IMR-90 (cell line): ENCODE measurements around the gene GRM4. TPM values are rescaled to one million over a fixed set of nuclear protein-coding genes. Genes with fewer than 3 reads are reported as not detected.

Experiments
- ATAC-seq: fragments of 200-7000 bp; cut with Tn5 transposase; 2 replicates; pipeline ENCODE4 v1.9.1; 2020; ENCODE audit warnings: low read depth, mild to moderate bottlenecking, moderate library complexity
- BruUV-seq: library from RNA; stranded (reverse); fragments of 400-500 nt; replicated peaks from 2 replicates; lab custom pipeline; 2021; lab: Mats Ljungman, UMichigan
- CTCF ChIA-PET: fragments of 300-600 bp; formaldehyde crosslinking; extraction: SDS; loops from one replicate; lab custom pipeline; 2021; ENCODE audit warnings: antibody characterized with exemption; lab: Yijun Ruan, JAX
- POLR2A ChIA-PET: fragments of 300-600 bp; sonication (Branson Sonifier 250); formaldehyde crosslinking; loops from one replicate; lab custom pipeline; 2022; ENCODE audit warnings: antibody characterized with exemption; ENCODE audit not compliant: unreplicated experiment; lab: Charles Lee
- DNase-seq: peaks from one replicate; pipeline ENCODE4 v3.0.0; 2013
- H2AFZ ChIP-seq: replicated peaks from 2 replicates; pipeline ENCODE3; 2013; ENCODE audit warnings: low read length, mild to moderate bottlenecking; ENCODE audit not compliant: poor library complexity
- H2AK5ac ChIP-seq: 2 replicates; pipeline ENCODE4 v1.6.1; 2013; ENCODE audit warnings: low read depth, low read length, inconsistent platforms
- H2AK9ac ChIP-seq: replicated peaks from 2 replicates; pipeline ENCODE3; 2013; ENCODE audit warnings: mild to moderate bottlenecking, low read depth, low read length, moderate library complexity; ENCODE audit not compliant: poor library complexity
- H2BK120ac ChIP-seq: 2 replicates; pipeline ENCODE4 v1.6.1; 2013; ENCODE audit warnings: low read depth, low read length, inconsistent platforms
- H2BK15ac ChIP-seq: 3 replicates; pipeline ENCODE4 v1.6.1; 2013; ENCODE audit warnings: low read depth, low read length, inconsistent platforms
- H2BK20ac ChIP-seq: 2 replicates; pipeline ENCODE4 v1.6.1; 2013; ENCODE audit warnings: low read depth, mild to moderate bottlenecking, inconsistent platforms, low read length, moderate library complexity
- H2BK5ac ChIP-seq: 2 replicates; pipeline ENCODE4 v1.6.1; 2013; ENCODE audit warnings: mild to moderate bottlenecking, low read depth, low read length, inconsistent platforms; ENCODE audit not compliant: poor library complexity, severe bottlenecking
- H3K14ac ChIP-seq: replicated peaks from 2 replicates; pipeline ENCODE4 v1.6.1; 2013; ENCODE audit warnings: low read depth, low read length, inconsistent platforms
- H3K18ac ChIP-seq: 2 replicates; pipeline ENCODE4 v1.6.1; 2013; ENCODE audit warnings: low read depth, low read length, control low read depth
- H3K23ac ChIP-seq: 2 replicates; pipeline ENCODE4 v1.6.1; 2013; ENCODE audit warnings: low read depth, low read length, inconsistent platforms
- H3K27ac ChIP-seq: 2 replicates; pipeline ENCODE4 v1.5.1; 2013; ENCODE audit warnings: mild to moderate bottlenecking, control low read depth, low read length; ENCODE audit not compliant: insufficient read depth
- H3K27me3 ChIP-seq: 2 replicates; pipeline ENCODE4 v1.6.1; 2013; ENCODE audit warnings: low read length; ENCODE audit not compliant: control insufficient read depth, insufficient read depth
- H3K36me3 ChIP-seq: 2 replicates; pipeline ENCODE4 v1.6.1; 2013; ENCODE audit warnings: low read length, mixed read lengths; ENCODE audit not compliant: control insufficient read depth, insufficient read depth
- H3K4ac ChIP-seq: 2 replicates; pipeline ENCODE4 v1.6.1; 2013; ENCODE audit warnings: low read depth, low read length, inconsistent platforms
- H3K4me1 ChIP-seq: 2 replicates; pipeline ENCODE4 v1.6.1; 2013; ENCODE audit warnings: low read length, mixed read lengths; ENCODE audit not compliant: control insufficient read depth, insufficient read depth
- H3K4me2 ChIP-seq: 2 replicates; pipeline ENCODE4 v1.6.1; 2013; ENCODE audit warnings: low read depth, mild to moderate bottlenecking, control low read depth, low read length, moderate library complexity
- H3K4me3 ChIP-seq: 2 replicates; pipeline ENCODE4 v1.5.1; 2013; ENCODE audit warnings: low read depth, mild to moderate bottlenecking, control low read depth, low read length, moderate library complexity; ENCODE audit not compliant: insufficient read depth
- H3K56ac ChIP-seq: 2 replicates; pipeline ENCODE4 v1.6.1; 2013; ENCODE audit warnings: low read length, inconsistent platforms; ENCODE audit not compliant: insufficient read depth; ENCODE audit errors: extremely low read depth
- H3K79me1 ChIP-seq, 2 experiments: 2 replicates each; pipeline ENCODE4 v1.6.1; 2013; ENCODE audit warnings: low read length in 2 of 2, inconsistent platforms in 1 of 2, low read depth in 1 of 2
- H3K9ac ChIP-seq: 2 replicates; pipeline ENCODE4 v1.6.1; 2013; ENCODE audit warnings: low read depth, low read length, control low read depth
- H3K9me1 ChIP-seq: 2 replicates; pipeline ENCODE4 v1.6.1; 2013; ENCODE audit warnings: low read length, inconsistent platforms; ENCODE audit not compliant: insufficient read depth
- H3K9me3 ChIP-seq: 2 replicates; pipeline ENCODE4 v1.6.1; 2013; ENCODE audit warnings: low read length; ENCODE audit not compliant: control insufficient read depth, insufficient read depth
- H4K20me1 ChIP-seq: 2 replicates; pipeline ENCODE4 v1.6.1; 2013; ENCODE audit warnings: low read length, inconsistent platforms; ENCODE audit not compliant: insufficient read depth
- H4K5ac ChIP-seq: 2 replicates; pipeline ENCODE4 v1.6.1; 2013; ENCODE audit warnings: mild to moderate bottlenecking, low read depth, low read length, control low read depth
- H4K8ac ChIP-seq, 2 experiments: 2 replicates each; pipeline ENCODE4 v1.6.1; 2013; ENCODE audit warnings: low read depth in 2 of 2, low read length in 2 of 2, control low read depth in 1 of 2, inconsistent platforms in 1 of 2
- H4K91ac ChIP-seq: 2 replicates; pipeline ENCODE4 v1.6.1; 2013; ENCODE audit warnings: low read depth, low read length, inconsistent platforms; ENCODE audit not compliant: insufficient read depth
- BHLHE40 ChIP-seq: fragments of 150-350 bp; IDR thresholded peaks from 2 replicates; pipeline ENCODE4 v1.6.1; 2016; ENCODE audit warnings: mild to moderate bottlenecking, low read depth, low read length
- CEBPB ChIP-seq: IDR thresholded peaks from 2 replicates; pipeline ENCODE4 v1.6.1; 2012; ENCODE audit warnings: low read depth, low read length, improper control_type of control experiment
- CHD1 ChIP-seq: IDR thresholded peaks from 2 replicates; pipeline ENCODE4 v1.6.1; 2012; ENCODE audit warnings: low read depth, low read length, improper control_type of control experiment
- CTCF ChIP-seq: conservative IDR thresholded peaks from 2 replicates; pipeline ENCODE4 v1.5.1; 2012; ENCODE audit warnings: mild to moderate bottlenecking, low read depth, low read length, improper control_type of control experiment
- FOS ChIP-seq: fragments of 150-350 bp; IDR thresholded peaks from 2 replicates; pipeline ENCODE4 v1.6.1; 2016; ENCODE audit warnings: low read depth, low read length
- MAFK ChIP-seq: IDR thresholded peaks from 2 replicates; pipeline ENCODE4 v1.6.1; 2012; ENCODE audit warnings: low read depth, low read length, improper control_type of control experiment
- MAZ ChIP-seq: IDR thresholded peaks from 2 replicates; pipeline ENCODE4 v1.6.1; 2012; ENCODE audit warnings: low read depth, mild to moderate bottlenecking, low read length, improper control_type of control experiment, moderate library complexity, borderline replicate concordance
- MXI1 ChIP-seq: IDR thresholded peaks from 2 replicates; pipeline ENCODE4 v1.6.1; 2012; ENCODE audit warnings: low read depth, mild to moderate bottlenecking, low read length, moderate library complexity, borderline replicate concordance
- NFE2L2 ChIP-seq: fragments of 150-350 bp; IDR thresholded peaks from 2 replicates; pipeline ENCODE4 v1.6.1; 2016; ENCODE audit warnings: low read depth, mild to moderate bottlenecking, low read length
- RAD21 ChIP-seq: IDR thresholded peaks from 2 replicates; pipeline ENCODE4 v1.6.1; 2012; ENCODE audit warnings: low read length, improper control_type of control experiment
- RCOR1 ChIP-seq: IDR thresholded peaks from 2 replicates; pipeline ENCODE4 v1.6.1; 2012; ENCODE audit warnings: mild to moderate bottlenecking, low read length, improper control_type of control experiment; ENCODE audit not compliant: insufficient replicate concordance
- USF2 ChIP-seq: fragments of 150-350 bp; IDR thresholded peaks from 2 replicates; pipeline ENCODE4 v1.6.1; 2017; ENCODE audit warnings: mild to moderate bottlenecking, antibody characterized with exemption, low read length, low read depth
- WGBS, 2 experiments: methylation state at CpG; one replicate each; pipeline versions ENCODE4 v1.1.5 to v1.1.7; 2013; ENCODE audit warnings: missing lambda C conversion rate in 2 of 2; ENCODE audit not compliant: insufficient read length in 1 of 2; ENCODE audit errors: extremely low coverage in 2 of 2; 5-methylcytosine and 5-hydroxymethylcytosine counted together
- dilution Hi-C: fragments of 300-500 bp; cut with HindIII; formaldehyde crosslinking; loops from one replicate; pipeline ENCODE4 v1.14.3; 2018; ENCODE audit warnings: low sequenced_read_pairs; ENCODE audit not compliant: unreplicated experiment
- in situ Hi-C: fragments of 300-500 bp; cut with MboI; formaldehyde crosslinking; loops from 3 replicates; pipeline ENCODE4 v1.14.3; 2019; ENCODE audit warnings: low sequenced_read_pairs, inconsistent platforms, mixed read lengths
- intact Hi-C: fragments of 100-400 bp; cut with micrococcal nuclease; formaldehyde crosslinking; loops from 2 replicates; pipeline ENCODE4 v1.10.0; 2022
- polyA plus RNA-seq, 3 experiments: library from polyadenylated mRNA; depleted of rRNA; stranded (reverse); fragments of >200 nt; gene quantifications; 2 replicates each; pipeline ENCODE4 v1.2.3, GENCODE V29; 2012; ENCODE audit warnings: low replicate concordance in 1 of 3
- total RNA-seq: library from RNA; depleted of rRNA; stranded (reverse); fragments of >200 nt; gene quantifications from 2 replicates; pipeline ENCODE4 v1.2.3, GENCODE V29; 2012

Gene GRM4
- total and polyA plus RNA-seq, 2 of the 4 experiments (the other 2 are of a cell fraction), result 0.02 TPM; not detected in 1

GRCh38 chr6:34090529-34090928 is 55.4 kb downstream of the GRM4 start:
- no peak overlapping the region for H3K23ac ChIP-seq
- no peak overlapping the region for H3K4ac ChIP-seq
- in situ Hi-C loops (no loop called here), intact Hi-C loops (no loop called here), dilution Hi-C loops (no loop called here)
- no peak overlapping the region; the same call in 1 of the 2 replicates for H3K56ac ChIP-seq
- ChIA-PET POLR2A (no interaction called here), CTCF (no interaction called here)
- no CpG with 5 or more reads among the region's 9 CpGs for WGBS, 2 experiments
- BruUV-seq, result no TSS peak
- TF ChIP-seq BHLHE40, result no peak
- TF ChIP-seq FOS, result no peak
- no peak for TF ChIP-seq CTCF
- TF ChIP-seq CEBPB, result no peak
- no peak for TF ChIP-seq NFE2L2
- TF ChIP-seq RCOR1, result no peak
- no peak for TF ChIP-seq MAZ
- no peak for TF ChIP-seq MAFK
- TF ChIP-seq CHD1, result no peak
- TF ChIP-seq USF2, result no peak
- no peak for TF ChIP-seq MXI1
- TF ChIP-seq RAD21, result no peak
- no peak overlapping the region for H4K8ac ChIP-seq
- H3K18ac ChIP-seq, result no peak overlapping the region
- ATAC-seq, result no peak
- H3K79me1 ChIP-seq, result no peaks in the 10 kb centered on the region
- H2AK9ac ChIP-seq, result no peak overlapping the region
- peaks cover 43% of the 10 kb centered on the region for H3K27me3 ChIP-seq
- H2AFZ ChIP-seq, result no peak overlapping the region
- no peak overlapping the region for H3K27ac ChIP-seq
- H3K9ac ChIP-seq, result no peak overlapping the region
- no peak for DNase-seq
- no peak overlapping the region for H2BK120ac ChIP-seq
- H3K9me3 ChIP-seq, result peaks cover 4% of the 10 kb centered on the region; the same call in 1 of the 2 replicates
- no peaks in the 10 kb centered on the region for H3K4me1 ChIP-seq
- no peaks in the 10 kb centered on the region for H3K36me3 ChIP-seq
- H4K5ac ChIP-seq, result no peak overlapping the region
- no peak overlapping the region for H2BK15ac ChIP-seq
- H2BK5ac ChIP-seq, result no peak overlapping the region
- H3K14ac ChIP-seq, result no peak overlapping the region
- no peak overlapping the region for H3K4me3 ChIP-seq
- H3K4me2 ChIP-seq, result no peak overlapping the region
- H2AK5ac ChIP-seq, result no peak overlapping the region
- H3K9me1 ChIP-seq, result no peaks in the 10 kb centered on the region
- H2BK20ac ChIP-seq, result no peak overlapping the region
- H4K20me1 ChIP-seq, result no peaks in the 10 kb centered on the region
- H4K91ac ChIP-seq, result no peak overlapping the region
